Fibroblast of mammary gland (primary cell): ENCODE measurements around the gene DGKH.

Source experiments
- DNase-seq: peaks from one replicate; pipeline ENCODE4 v3.0.0-alpha.2; 2010; ENCODE audit warnings: low read depth
- H3K4me3 ChIP-seq: 2 replicates; pipeline ENCODE4 v1.5.1; 2011; ENCODE audit warnings: low read depth, mild to moderate bottlenecking, low read length, moderate library complexity; ENCODE audit not compliant: control insufficient read depth
- TF ChIP-seq, protein P1 (sequence below): conservative IDR thresholded peaks from 2 replicates; pipeline ENCODE4 v1.5.1; 2011; ENCODE audit warnings: low read depth, low read length, inconsistent platforms; ENCODE audit not compliant: control insufficient read depth, insufficient read depth

The DGKH gene

GRCh38 chr13:42181381-42181953 is 133.0 kb downstream of the DGKH start:
- TF ChIP-seq, protein P1, sequence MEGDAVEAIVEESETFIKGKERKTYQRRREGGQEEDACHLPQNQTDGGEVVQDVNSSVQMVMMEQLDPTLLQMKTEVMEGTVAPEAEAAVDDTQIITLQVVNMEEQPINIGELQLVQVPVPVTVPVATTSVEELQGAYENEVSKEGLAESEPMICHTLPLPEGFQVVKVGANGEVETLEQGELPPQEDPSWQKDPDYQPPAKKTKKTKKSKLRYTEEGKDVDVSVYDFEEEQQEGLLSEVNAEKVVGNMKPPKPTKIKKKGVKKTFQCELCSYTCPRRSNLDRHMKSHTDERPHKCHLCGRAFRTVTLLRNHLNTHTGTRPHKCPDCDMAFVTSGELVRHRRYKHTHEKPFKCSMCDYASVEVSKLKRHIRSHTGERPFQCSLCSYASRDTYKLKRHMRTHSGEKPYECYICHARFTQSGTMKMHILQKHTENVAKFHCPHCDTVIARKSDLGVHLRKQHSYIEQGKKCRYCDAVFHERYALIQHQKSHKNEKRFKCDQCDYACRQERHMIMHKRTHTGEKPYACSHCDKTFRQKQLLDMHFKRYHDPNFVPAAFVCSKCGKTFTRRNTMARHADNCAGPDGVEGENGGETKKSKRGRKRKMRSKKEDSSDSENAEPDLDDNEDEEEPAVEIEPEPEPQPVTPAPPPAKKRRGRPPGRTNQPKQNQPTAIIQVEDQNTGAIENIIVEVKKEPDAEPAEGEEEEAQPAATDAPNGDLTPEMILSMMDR, result no peak
- H3K4me3 ChIP-seq, result no peak overlapping the region
- peak; percentile 15 for DNase-seq

- TF ChIP-seq, protein P1, result no peak
- no peak for DNase-seq
- H3K4me3 ChIP-seq, result no peak overlapping the region
Measured at GRCh38 chr13:42189061-42189460, 140.6 kb downstream of the DGKH start.

DNA sequence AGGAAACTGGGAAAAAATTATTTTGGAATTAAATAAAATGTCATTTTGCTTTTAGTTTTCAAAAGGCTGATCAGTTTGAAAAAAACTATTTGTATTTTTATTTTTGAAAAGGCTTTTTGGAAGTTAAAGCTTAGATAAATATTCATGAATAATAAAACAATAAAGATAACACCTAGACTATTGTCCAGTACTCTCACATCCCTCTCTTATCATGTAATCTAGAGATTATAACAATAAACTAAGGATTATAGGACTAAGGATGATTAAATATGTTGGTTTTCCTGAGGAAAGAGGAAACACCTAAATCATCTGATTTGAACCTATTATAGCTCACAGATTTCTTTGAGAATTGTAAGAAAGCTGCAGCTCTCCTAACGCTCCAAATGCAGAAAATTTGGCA is 142.1 kb downstream of the DGKH start:
- H3K4me3 ChIP-seq, result no peak overlapping the region
- DNase-seq, result no peak
- TF ChIP-seq, protein P1, result no peak

DNA sequence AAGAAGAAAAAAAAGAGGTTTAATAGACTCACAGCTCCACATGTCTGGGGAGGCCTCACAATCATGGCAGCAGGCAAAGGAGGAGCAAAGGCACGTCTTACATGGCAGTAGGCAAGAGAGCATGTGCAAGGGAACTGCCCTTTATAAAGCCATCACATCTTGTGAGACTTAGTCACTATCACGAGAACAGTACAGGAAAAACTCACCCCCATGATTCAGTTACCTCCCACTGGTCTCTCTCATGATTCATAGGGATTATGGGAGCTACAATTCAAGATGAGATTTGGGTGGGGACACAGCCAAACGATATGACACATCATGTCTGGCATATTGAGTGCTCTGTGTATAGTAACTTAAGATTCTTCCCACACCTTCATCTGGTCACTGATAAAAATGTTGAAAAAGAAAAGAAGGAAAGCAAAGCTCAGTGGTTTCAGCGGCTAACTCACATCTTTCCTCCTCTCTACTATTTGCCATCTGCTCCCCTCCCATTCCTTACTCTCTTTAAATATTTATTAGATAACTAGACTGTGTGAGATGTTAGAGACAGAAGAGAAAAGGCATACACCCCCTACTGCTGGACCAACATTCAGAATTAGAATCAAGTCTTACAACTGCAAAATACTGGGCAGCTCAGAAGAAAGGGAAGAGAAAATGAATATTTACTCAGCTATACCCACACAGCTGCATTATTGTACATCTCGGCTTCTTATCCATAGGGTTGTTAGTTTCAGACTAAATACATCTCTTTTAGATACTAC is 163.4 kb downstream of the DGKH start:
- H3K4me3 ChIP-seq, result no peak overlapping the region
- TF ChIP-seq, protein P1, result no peak
- peak; percentile 74 for DNase-seq

GRCh38 chr13:42214446-42214845 is 166.0 kb downstream of the DGKH start:
- H3K4me3 ChIP-seq, result no peak overlapping the region
- no peak for DNase-seq
- TF ChIP-seq, protein P1, result no peak

DNA sequence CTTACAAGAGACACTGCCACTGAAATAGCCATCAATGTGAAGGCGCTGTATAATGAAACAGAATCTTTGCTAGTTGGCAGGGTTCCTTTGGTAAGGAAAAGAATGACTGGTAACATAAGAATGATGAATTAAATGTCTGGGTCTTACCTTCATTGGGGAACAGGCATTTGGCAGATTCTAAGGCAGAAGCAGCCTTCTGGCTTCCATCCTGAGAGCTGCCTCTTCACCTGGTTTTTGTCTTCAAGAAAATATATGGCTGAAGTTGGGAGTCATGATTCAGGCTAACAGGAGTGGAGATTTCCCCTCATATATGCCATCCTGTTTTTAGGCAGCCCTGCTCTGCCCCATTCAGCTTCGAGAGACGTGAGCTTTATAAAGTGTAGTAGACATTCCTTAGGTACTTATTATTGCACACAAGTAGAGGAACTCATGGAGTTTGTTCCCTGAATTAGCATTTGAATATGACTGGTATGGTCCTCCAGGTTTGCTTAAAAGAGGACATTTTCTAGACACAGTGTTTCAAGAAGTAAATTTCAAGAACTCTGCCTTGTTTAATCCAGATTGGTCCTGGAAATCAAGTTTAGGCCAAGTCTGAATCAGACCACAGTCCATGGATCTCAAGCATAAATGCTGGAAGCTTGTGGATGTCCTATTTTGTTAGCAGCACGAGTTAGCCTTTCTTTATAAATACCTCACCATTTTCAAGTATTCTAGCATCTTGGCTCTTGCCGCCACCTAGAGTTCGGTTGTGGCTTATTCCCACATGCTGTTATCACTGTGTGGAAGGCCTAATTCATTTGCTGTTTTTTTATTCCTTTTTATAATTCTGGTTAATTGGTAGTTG is 167.4 kb downstream of the DGKH start:
- TF ChIP-seq, protein P1, result peak; percentile 60
- DNase-seq, result peak; percentile 48

More for the DNA sequence above, 167.4 kb downstream of the DGKH start:
- H3K4me3 ChIP-seq, result no peak overlapping the region
